Fibroblast of the aortic adventitia (primary cell): ENCODE results near the gene PRSS56. TPM values are rescaled to one million over a fixed set of nuclear protein-coding genes. Genes with fewer than 3 reads are reported as not detected.
"Not testable (repeated sequence)": the region's sequence is repeated elsewhere in the genome, so short reads cannot be mapped to it uniquely, and the experiment has no call there.

Source experiments
- DNase-seq: peaks from one replicate; pipeline ENCODE4 v3.0.0-alpha.2; 2010; ENCODE audit warnings: low read depth
- H3K4me3 ChIP-seq: 2 replicates; pipeline ENCODE4 v1.5.1; 2011; ENCODE audit warnings: low read depth, mild to moderate bottlenecking, control low read depth, low read length, moderate library complexity
- CTCF ChIP-seq: IDR thresholded peaks from 2 replicates; pipeline ENCODE4 v1.5.1; 2011; ENCODE audit warnings: mild to moderate bottlenecking, low read length, control low read depth, inconsistent platforms; ENCODE audit not compliant: insufficient read depth
- total RNA-seq: library from RNA; depleted of rRNA; stranded (reverse); fragments of >200 nt; gene quantifications from 2 replicates; pipeline ENCODE4 v1.2.3, GENCODE V29; 2012; ENCODE audit warnings: low replicate concordance

Gene PRSS56
- total RNA-seq, 1 donor: not detected

- DNase-seq: peak; percentile 28
- TF ChIP-seq CTCF: no peak
Observed at GRCh38 chr2:232563580-232563979, 43.4 kb downstream of the PRSS56 start.

GRCh38 chr2:232567721-232568120 lies 47.5 kb downstream of the PRSS56 start:
- DNase-seq: peak; percentile 31
- no peak for TF ChIP-seq CTCF
- no peak overlapping the region for H3K4me3 ChIP-seq

More at GRCh38 chr2:232563580-232563979, 43.4 kb downstream of the PRSS56 start:
- H3K4me3 ChIP-seq: no peak overlapping the region

- no peak for TF ChIP-seq CTCF
- DNase-seq: peak; percentile 94
- H3K4me3 ChIP-seq: no peak overlapping the region
Observed at GRCh38 chr2:232568161-232568560, 48.0 kb downstream of the PRSS56 start.

GRCh38 chr2:232569541-232569940 lies 49.4 kb downstream of the PRSS56 start:
- no peak for TF ChIP-seq CTCF
- H3K4me3 ChIP-seq: no peak overlapping the region
- no peak for DNase-seq

- H3K4me3 ChIP-seq, DNase-seq: not testable (repeated sequence)
Observed at GRCh38 chr2:232570481-232570880, 50.3 kb downstream of the PRSS56 start.

- H3K4me3 ChIP-seq: no peak overlapping the region
- no peak for TF ChIP-seq CTCF
- peak; percentile 18 for DNase-seq
Observed at GRCh38 chr2:232571026-232571474, 50.9 kb downstream of the PRSS56 start.

GRCh38 chr2:232573042-232573441 lies 52.9 kb downstream of the PRSS56 start:
- H3K4me3 ChIP-seq: no peak overlapping the region
- no peak for DNase-seq
- TF ChIP-seq CTCF: no peak
